IMR-90 (cell line): Measurements from ENCODE around the gene COL19A1. TPM values are rescaled to one million over a fixed set of nuclear protein-coding genes. Genes with fewer than 3 reads are reported as not detected.

Source experiments
- ATAC-seq: fragments of 200-7000 bp; cut with Tn5 transposase; 2 replicates; pipeline ENCODE4 v1.9.1; 2020; ENCODE audit warnings: low read depth, mild to moderate bottlenecking, moderate library complexity
- BruUV-seq: library from RNA; stranded (reverse); fragments of 400-500 nt; replicated peaks from 2 replicates; lab custom pipeline; 2021; lab: Mats Ljungman, UMichigan
- CTCF ChIA-PET: fragments of 300-600 bp; formaldehyde crosslinking; extraction: SDS; loops from one replicate; lab custom pipeline; 2021; ENCODE audit warnings: antibody characterized with exemption; lab: Yijun Ruan, JAX
- POLR2A ChIA-PET: fragments of 300-600 bp; sonication (Branson Sonifier 250); formaldehyde crosslinking; loops from one replicate; lab custom pipeline; 2022; ENCODE audit warnings: antibody characterized with exemption; ENCODE audit not compliant: unreplicated experiment; lab: Charles Lee
- DNase-seq: peaks from one replicate; pipeline ENCODE4 v3.0.0; 2013
- H2AFZ ChIP-seq: replicated peaks from 2 replicates; pipeline ENCODE3; 2013; ENCODE audit warnings: low read length, mild to moderate bottlenecking; ENCODE audit not compliant: poor library complexity
- H2AK5ac ChIP-seq: 2 replicates; pipeline ENCODE4 v1.6.1; 2013; ENCODE audit warnings: low read depth, low read length, inconsistent platforms
- H2AK9ac ChIP-seq: replicated peaks from 2 replicates; pipeline ENCODE3; 2013; ENCODE audit warnings: mild to moderate bottlenecking, low read depth, low read length, moderate library complexity; ENCODE audit not compliant: poor library complexity
- H2BK120ac ChIP-seq: 2 replicates; pipeline ENCODE4 v1.6.1; 2013; ENCODE audit warnings: low read depth, low read length, inconsistent platforms
- H2BK15ac ChIP-seq: 3 replicates; pipeline ENCODE4 v1.6.1; 2013; ENCODE audit warnings: low read depth, low read length, inconsistent platforms
- H2BK20ac ChIP-seq: 2 replicates; pipeline ENCODE4 v1.6.1; 2013; ENCODE audit warnings: low read depth, mild to moderate bottlenecking, inconsistent platforms, low read length, moderate library complexity
- H2BK5ac ChIP-seq: 2 replicates; pipeline ENCODE4 v1.6.1; 2013; ENCODE audit warnings: mild to moderate bottlenecking, low read depth, low read length, inconsistent platforms; ENCODE audit not compliant: poor library complexity, severe bottlenecking
- H3K14ac ChIP-seq: replicated peaks from 2 replicates; pipeline ENCODE4 v1.6.1; 2013; ENCODE audit warnings: low read depth, low read length, inconsistent platforms
- H3K18ac ChIP-seq: 2 replicates; pipeline ENCODE4 v1.6.1; 2013; ENCODE audit warnings: low read depth, low read length, control low read depth
- H3K23ac ChIP-seq: 2 replicates; pipeline ENCODE4 v1.6.1; 2013; ENCODE audit warnings: low read depth, low read length, inconsistent platforms
- H3K27ac ChIP-seq: 2 replicates; pipeline ENCODE4 v1.5.1; 2013; ENCODE audit warnings: mild to moderate bottlenecking, control low read depth, low read length; ENCODE audit not compliant: insufficient read depth
- H3K27me3 ChIP-seq: 2 replicates; pipeline ENCODE4 v1.6.1; 2013; ENCODE audit warnings: low read length; ENCODE audit not compliant: control insufficient read depth, insufficient read depth
- H3K36me3 ChIP-seq: 2 replicates; pipeline ENCODE4 v1.6.1; 2013; ENCODE audit warnings: low read length, mixed read lengths; ENCODE audit not compliant: control insufficient read depth, insufficient read depth
- H3K4ac ChIP-seq: 2 replicates; pipeline ENCODE4 v1.6.1; 2013; ENCODE audit warnings: low read depth, low read length, inconsistent platforms
- H3K4me1 ChIP-seq: 2 replicates; pipeline ENCODE4 v1.6.1; 2013; ENCODE audit warnings: low read length, mixed read lengths; ENCODE audit not compliant: control insufficient read depth, insufficient read depth
- H3K4me2 ChIP-seq: 2 replicates; pipeline ENCODE4 v1.6.1; 2013; ENCODE audit warnings: low read depth, mild to moderate bottlenecking, control low read depth, low read length, moderate library complexity
- H3K4me3 ChIP-seq: 2 replicates; pipeline ENCODE4 v1.5.1; 2013; ENCODE audit warnings: low read depth, mild to moderate bottlenecking, control low read depth, low read length, moderate library complexity; ENCODE audit not compliant: insufficient read depth
- H3K56ac ChIP-seq: 2 replicates; pipeline ENCODE4 v1.6.1; 2013; ENCODE audit warnings: low read length, inconsistent platforms; ENCODE audit not compliant: insufficient read depth; ENCODE audit errors: extremely low read depth
- H3K79me1 ChIP-seq, 2 experiments: 2 replicates each; pipeline ENCODE4 v1.6.1; 2013; ENCODE audit warnings: low read length in 2 of 2, inconsistent platforms in 1 of 2, low read depth in 1 of 2
- H3K9ac ChIP-seq: 2 replicates; pipeline ENCODE4 v1.6.1; 2013; ENCODE audit warnings: low read depth, low read length, control low read depth
- H3K9me1 ChIP-seq: 2 replicates; pipeline ENCODE4 v1.6.1; 2013; ENCODE audit warnings: low read length, inconsistent platforms; ENCODE audit not compliant: insufficient read depth
- H3K9me3 ChIP-seq: 2 replicates; pipeline ENCODE4 v1.6.1; 2013; ENCODE audit warnings: low read length; ENCODE audit not compliant: control insufficient read depth, insufficient read depth
- H4K20me1 ChIP-seq: 2 replicates; pipeline ENCODE4 v1.6.1; 2013; ENCODE audit warnings: low read length, inconsistent platforms; ENCODE audit not compliant: insufficient read depth
- H4K5ac ChIP-seq: 2 replicates; pipeline ENCODE4 v1.6.1; 2013; ENCODE audit warnings: mild to moderate bottlenecking, low read depth, low read length, control low read depth
- H4K8ac ChIP-seq, 2 experiments: 2 replicates each; pipeline ENCODE4 v1.6.1; 2013; ENCODE audit warnings: low read depth in 2 of 2, low read length in 2 of 2, control low read depth in 1 of 2, inconsistent platforms in 1 of 2
- H4K91ac ChIP-seq: 2 replicates; pipeline ENCODE4 v1.6.1; 2013; ENCODE audit warnings: low read depth, low read length, inconsistent platforms; ENCODE audit not compliant: insufficient read depth
- NFE2L2 ChIP-seq: fragments of 150-350 bp; IDR thresholded peaks from 2 replicates; pipeline ENCODE4 v1.6.1; 2016; ENCODE audit warnings: low read depth, mild to moderate bottlenecking, low read length
- SMC3 ChIP-seq: fragments of 150-350 bp; IDR thresholded peaks from 2 replicates; pipeline ENCODE4 v1.6.1; 2016; ENCODE audit warnings: low read depth, mild to moderate bottlenecking, antibody characterized with exemption, low read length, moderate library complexity
- whole genome bisulfite sequencing, 2 experiments: methylation state at CpG; one replicate each; pipeline versions ENCODE4 v1.1.5 to v1.1.7; 2013; ENCODE audit warnings: missing lambda C conversion rate in 2 of 2; ENCODE audit not compliant: insufficient read length in 1 of 2; ENCODE audit errors: extremely low coverage in 2 of 2; 5-methylcytosine and 5-hydroxymethylcytosine counted together
- dilution Hi-C: fragments of 300-500 bp; cut with HindIII; formaldehyde crosslinking; loops from one replicate; pipeline ENCODE4 v1.14.3; 2018; ENCODE audit warnings: low sequenced_read_pairs; ENCODE audit not compliant: unreplicated experiment
- in situ Hi-C: fragments of 300-500 bp; cut with MboI; formaldehyde crosslinking; loops from 3 replicates; pipeline ENCODE4 v1.14.3; 2019; ENCODE audit warnings: low sequenced_read_pairs, inconsistent platforms, mixed read lengths
- intact Hi-C: fragments of 100-400 bp; cut with micrococcal nuclease; formaldehyde crosslinking; loops from 2 replicates; pipeline ENCODE4 v1.10.0; 2022
- polyA plus RNA-seq, 3 experiments: library from polyadenylated mRNA; depleted of rRNA; stranded (reverse); fragments of >200 nt; gene quantifications; 2 replicates each; pipeline ENCODE4 v1.2.3, GENCODE V29; 2012; ENCODE audit warnings: low replicate concordance in 1 of 3
- total RNA-seq: library from RNA; depleted of rRNA; stranded (reverse); fragments of >200 nt; gene quantifications from 2 replicates; pipeline ENCODE4 v1.2.3, GENCODE V29; 2012
- TF ChIP-seq, protein P1 (sequence below): fragments of 150-350 bp; IDR thresholded peaks from 2 replicates; pipeline ENCODE4 v1.6.1; 2016; ENCODE audit warnings: low read depth, mild to moderate bottlenecking, low read length, moderate library complexity, borderline replicate concordance

The COL19A1 gene
- total and polyA plus RNA-seq, 2 of the 4 experiments (the other 2 are of a cell fraction) = under 0.01 TPM; not detected in 1

DNA sequence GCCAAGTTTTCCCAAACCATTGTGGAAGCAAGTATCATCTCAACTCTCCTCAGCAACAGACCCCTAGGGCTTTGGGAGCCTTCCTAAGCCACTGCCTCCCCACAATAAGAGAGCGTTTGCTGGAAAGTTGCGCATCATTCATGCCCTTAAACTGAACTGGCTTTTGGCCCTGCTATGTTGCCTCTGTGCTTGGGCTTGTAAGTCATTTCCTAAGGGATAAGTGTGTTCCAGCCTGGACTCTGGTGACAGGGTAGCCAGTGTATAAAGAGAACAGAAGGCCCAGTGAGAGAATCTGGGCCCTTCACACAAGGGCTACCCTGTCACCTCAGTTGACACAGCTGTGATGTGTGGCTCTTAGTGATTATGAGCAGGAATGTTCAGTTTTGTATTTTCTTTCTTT, 358.7 kb downstream of the COL19A1 start:
- H3K4me2 ChIP-seq = no peak overlapping the region
- no peak overlapping the region for H4K8ac ChIP-seq
- H3K23ac ChIP-seq = no peak overlapping the region
- no peaks in the 10 kb centered on the region for H3K9me3 ChIP-seq
- H3K9me1 ChIP-seq = no peaks in the 10 kb centered on the region
- no peaks in the 10 kb centered on the region for H3K4me1 ChIP-seq
- TF ChIP-seq SMC3 (no peak), NFE2L2 (no peak)
- TF ChIP-seq, protein P1, sequence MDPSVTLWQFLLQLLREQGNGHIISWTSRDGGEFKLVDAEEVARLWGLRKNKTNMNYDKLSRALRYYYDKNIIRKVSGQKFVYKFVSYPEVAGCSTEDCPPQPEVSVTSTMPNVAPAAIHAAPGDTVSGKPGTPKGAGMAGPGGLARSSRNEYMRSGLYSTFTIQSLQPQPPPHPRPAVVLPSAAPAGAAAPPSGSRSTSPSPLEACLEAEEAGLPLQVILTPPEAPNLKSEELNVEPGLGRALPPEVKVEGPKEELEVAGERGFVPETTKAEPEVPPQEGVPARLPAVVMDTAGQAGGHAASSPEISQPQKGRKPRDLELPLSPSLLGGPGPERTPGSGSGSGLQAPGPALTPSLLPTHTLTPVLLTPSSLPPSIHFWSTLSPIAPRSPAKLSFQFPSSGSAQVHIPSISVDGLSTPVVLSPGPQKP = no peak
- BruUV-seq = no TSS peak
- H3K36me3 ChIP-seq = no peaks in the 10 kb centered on the region
- ATAC-seq = no peak
- no peak overlapping the region for H3K4me3 ChIP-seq
- no peak overlapping the region for H2BK5ac ChIP-seq
- H3K56ac ChIP-seq = no peak overlapping the region
- ChIA-PET CTCF (no interaction called here), POLR2A (no interaction called here)
- peaks cover 6% of the 10 kb centered on the region for H3K27me3 ChIP-seq
- no peak overlapping the region for H4K5ac ChIP-seq
- H2AFZ ChIP-seq = no peak overlapping the region
- no peaks in the 10 kb centered on the region for H3K79me1 ChIP-seq
- H3K18ac ChIP-seq = no peak overlapping the region
- no peak overlapping the region for H4K91ac ChIP-seq
- no peak overlapping the region for H2BK120ac ChIP-seq
- dilution Hi-C loops = no loop called here
- H3K14ac ChIP-seq = no peak overlapping the region
- no peak overlapping the region for H2BK20ac ChIP-seq
- no peak overlapping the region for H3K9ac ChIP-seq
- H3K27ac ChIP-seq = no peak overlapping the region
- intact Hi-C loops = no loop called here
- WGBS, 2 experiments = no CpG with 5 or more reads among the region's 2 CpGs
- no peak overlapping the region for H2AK5ac ChIP-seq
- no peak for DNase-seq
- H3K4ac ChIP-seq = no peak overlapping the region
- H4K20me1 ChIP-seq = no peaks in the 10 kb centered on the region
- no peak overlapping the region for H2AK9ac ChIP-seq
- H2BK15ac ChIP-seq = no peak overlapping the region
- in situ Hi-C loops = no loop called here
